Measurements from ENCODE around the gene EPHB1.
"Not testable (repeated sequence)": the region's sequence is repeated elsewhere in the genome, so short reads cannot be mapped to it uniquely, and the experiment has no call there.

The EPHB1 gene

DNA sequence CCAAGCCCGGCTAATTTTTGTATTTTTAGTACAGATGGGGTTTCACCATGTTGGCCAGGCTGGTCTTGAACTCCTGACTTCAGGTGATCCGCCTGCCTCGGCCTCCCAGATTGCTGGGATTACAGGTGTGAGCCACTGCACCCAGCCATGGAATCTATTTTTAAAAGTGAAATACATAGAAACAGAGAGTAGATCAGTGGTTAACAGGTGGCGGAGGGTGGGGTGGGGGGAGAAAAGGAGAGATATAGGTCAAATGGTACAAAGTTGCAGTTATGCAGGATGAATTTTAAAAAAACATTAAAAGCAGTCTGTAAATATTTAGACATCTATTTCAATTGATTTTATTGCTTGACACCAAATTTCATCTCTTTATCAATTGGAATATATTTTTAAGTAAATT is 6.8 kb upstream of the EPHB1 start:
- not testable (repeated sequence) for DNase-seq

GRCh38 chr3:134790065-134790464 is 5.0 kb upstream of the EPHB1 start:
- no peak for DNase-seq

- no peak for DNase-seq
Observed at GRCh38 chr3:134791992-134792391, 3.1 kb upstream of the EPHB1 start.

GRCh38 chr3:134792700-134793099 is 2.4 kb upstream of the EPHB1 start:
- no peak for DNase-seq

- no peak for DNase-seq
Observed at GRCh38 chr3:134793562-134793961, 1.5 kb upstream of the EPHB1 start.

- no peak for DNase-seq
Observed at GRCh38 chr3:134794323-134794722, 737 bp upstream of the EPHB1 start.

GRCh38 chr3:134795746-134796280 is 753 bp downstream of the EPHB1 start:
- DNase-seq: no peak

DNA sequence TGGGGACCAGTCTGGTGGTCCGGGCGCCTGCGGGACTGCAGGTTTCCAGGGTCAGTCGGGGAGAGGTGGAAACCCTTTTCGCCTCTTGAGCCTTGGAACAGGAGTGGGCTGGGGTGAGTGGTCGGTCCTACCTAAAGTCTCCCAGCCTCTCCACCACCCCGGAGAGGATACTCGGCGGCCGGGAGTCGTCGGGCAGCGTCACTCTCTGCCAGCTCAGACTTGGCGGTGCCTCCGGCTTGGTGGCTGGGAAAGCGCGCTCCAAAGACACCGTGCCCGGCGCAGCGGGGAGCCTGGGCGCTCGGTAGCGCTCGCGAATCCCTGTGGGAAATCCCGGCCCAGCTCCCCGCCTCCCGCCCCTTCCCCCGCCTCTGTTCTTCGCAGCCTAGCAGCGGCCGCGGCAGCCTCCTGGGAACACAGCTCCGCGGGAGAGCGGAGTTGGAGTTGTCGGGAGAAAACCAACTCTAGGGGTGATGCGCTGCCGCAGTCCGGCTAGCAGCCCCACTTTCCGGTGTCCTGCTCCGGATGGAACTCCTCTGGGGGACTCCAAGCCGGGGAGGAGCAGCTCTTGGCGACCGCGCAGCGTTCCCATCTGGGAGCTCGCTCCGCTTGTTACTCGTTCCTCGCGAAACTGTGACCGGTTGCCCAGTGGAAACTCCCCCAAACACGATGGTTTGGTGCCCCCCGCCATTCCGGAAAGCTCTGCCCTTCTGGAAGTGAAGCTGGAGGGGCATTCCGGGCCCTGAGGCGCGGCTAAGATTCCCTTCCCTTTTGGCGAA is 1.4 kb downstream of the EPHB1 start:
- no peak for DNase-seq

GRCh38 chr3:134797057-134797740 is 2.1 kb downstream of the EPHB1 start:
- no peak for DNase-seq

GRCh38 chr3:134797741-134798451 is 2.8 kb downstream of the EPHB1 start:
- no peak for DNase-seq

- DNase-seq: no peak
Observed at GRCh38 chr3:134798681-134799311, 3.7 kb downstream of the EPHB1 start.

GRCh38 chr3:134799393-134799792 is 4.3 kb downstream of the EPHB1 start:
- no peak for DNase-seq

GRCh38 chr3:134801204-134801958 is 6.3 kb downstream of the EPHB1 start:
- no peak for DNase-seq

DNA sequence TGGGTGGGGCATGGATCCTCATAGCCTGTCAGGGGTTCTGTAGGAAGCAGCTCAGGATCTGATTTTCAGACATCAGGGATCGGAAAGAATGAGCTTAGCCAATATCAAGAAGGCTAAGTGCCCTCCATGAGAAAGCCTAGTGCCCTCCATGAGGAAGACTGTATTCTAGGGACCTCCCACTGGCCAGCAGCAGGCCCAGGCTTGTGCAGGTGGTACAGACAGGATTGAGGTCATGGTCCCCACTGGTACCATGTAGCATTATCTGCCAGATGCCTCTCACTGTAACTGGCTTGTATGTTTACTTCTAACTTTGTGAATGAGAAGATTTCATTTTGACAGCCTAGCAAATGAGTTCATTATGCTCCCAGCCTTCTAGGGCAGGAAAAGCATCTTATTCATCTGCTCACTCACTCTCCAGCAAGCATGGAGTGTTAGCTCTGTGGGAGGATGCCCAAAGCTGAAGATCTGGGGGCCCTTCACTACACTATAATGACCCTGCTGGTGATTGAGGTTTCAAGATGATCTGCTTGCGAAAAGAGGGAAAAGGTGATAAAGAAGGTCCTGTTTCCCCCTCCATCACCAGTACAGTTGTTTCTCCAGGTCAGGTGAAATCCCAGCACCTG is 7.5 kb downstream of the EPHB1 start:
- DNase-seq: no peak

- peak in 1 of 2 donors; percentile 9 for DNase-seq
Observed at GRCh38 chr3:134803051-134803505, 8.0 kb downstream of the EPHB1 start.

DNA sequence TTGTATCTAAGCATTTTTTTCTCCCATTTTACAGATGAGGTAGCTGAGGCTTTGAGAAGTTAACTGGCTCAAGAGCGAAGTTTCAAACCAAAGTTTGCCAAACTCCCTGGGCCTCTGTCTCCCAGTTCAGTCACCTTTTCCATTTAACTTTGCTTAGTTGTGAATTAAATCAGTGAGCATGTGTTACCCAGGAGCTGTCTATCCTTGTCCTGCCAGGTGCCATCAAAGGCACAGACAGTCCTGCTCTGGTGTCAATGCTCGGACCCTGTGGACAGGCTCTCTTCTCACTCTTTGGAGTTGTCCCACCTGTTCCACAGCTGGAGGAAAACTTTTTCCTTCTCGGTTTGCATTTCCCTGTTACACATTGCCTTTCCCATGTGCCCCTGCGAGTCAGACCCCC is 8.6 kb downstream of the EPHB1 start:
- no peak for DNase-seq

DNA sequence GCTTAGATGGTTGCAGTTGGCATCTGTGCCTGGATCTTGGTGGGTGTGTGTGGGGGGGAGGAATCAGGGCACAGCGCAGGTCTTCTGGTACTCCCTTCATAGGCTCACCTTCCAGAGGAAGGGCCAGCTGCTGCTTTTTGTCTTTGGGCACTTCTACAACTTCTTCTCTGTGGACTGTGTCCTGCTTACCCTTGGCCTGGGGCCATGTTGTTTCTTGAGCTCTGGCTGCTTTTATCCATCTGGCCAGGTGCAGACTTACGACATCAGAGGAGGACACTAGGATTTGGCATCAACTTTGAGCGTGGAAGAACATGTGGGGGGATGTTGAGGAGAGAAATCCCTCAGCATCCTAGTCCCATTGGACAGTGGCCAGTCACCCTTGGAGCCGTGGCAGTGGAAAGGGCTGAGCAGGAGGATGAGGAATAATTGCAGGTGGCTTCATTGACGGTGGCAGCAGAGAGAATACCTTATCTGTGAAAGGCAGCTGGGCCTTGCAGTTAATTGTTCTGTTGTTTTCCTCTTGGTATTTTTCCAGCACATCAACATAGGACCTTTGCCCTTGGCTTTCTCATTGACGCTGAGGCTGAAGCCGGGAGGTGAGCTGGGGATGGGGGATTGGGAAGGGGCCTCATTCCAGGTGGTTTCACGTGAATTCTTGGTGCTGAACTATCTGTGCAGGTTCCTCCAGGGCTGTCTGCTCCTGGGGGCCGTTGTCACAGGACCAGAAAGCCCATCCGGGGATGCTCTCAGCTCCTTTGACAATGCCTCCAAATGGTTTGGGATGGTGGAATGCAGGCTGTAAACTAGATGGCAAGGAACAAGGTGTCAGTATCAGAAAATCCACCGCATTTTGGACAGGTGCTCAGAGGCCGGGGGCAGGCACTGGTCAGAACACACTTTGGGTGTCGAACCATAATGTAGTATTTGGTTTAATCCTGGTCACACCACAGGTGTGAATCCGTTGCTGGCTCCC is 9.7 kb downstream of the EPHB1 start:
- no peak for DNase-seq

GRCh38 chr3:134807189-134807588 is 12.1 kb downstream of the EPHB1 start:
- no peak for DNase-seq

- no peak for DNase-seq
Observed at GRCh38 chr3:134808835-134809234, 13.8 kb downstream of the EPHB1 start.

GRCh38 chr3:134809427-134810051 is 14.5 kb downstream of the EPHB1 start:
- no peak for DNase-seq
